ENCODE results near the gene PPP3R1. TPM values are rescaled to one million over a fixed set of nuclear protein-coding genes. Genes with fewer than 3 reads are reported as not detected.

The PPP3R1 gene
- total and polyA plus RNA-seq, 2 of the 4 experiments (the other 2 are of a cell fraction), result 9.1 to 17.3 TPM

GRCh38 chr2:68290901-68291300 is 38.6 kb upstream of the PPP3R1 start:
- Histone ChIP-seq H3K9me1 (ENCODE audit: insufficient read depth, low read length) (peaks cover 3% of the 10 kb centered on the region; the same call in 1 of the 2 replicates), H2AK5ac (ENCODE audit: low read depth, low read length) (no peak overlapping the region), H3K79me1 (ENCODE audit: low read depth in 1 of 2, low read length in 2 of 2) (peaks cover 4% of the 10 kb centered on the region in 2 experiments; a peak in 1 of 4 replicates), H3K27me3 (ENCODE audit: control insufficient read depth, insufficient read depth, low read length) (no peaks in the 10 kb centered on the region), H3K4me2 (ENCODE audit: low read depth, low read length) (no peak overlapping the region), H2BK20ac (ENCODE audit: low read depth, low read length) (no peak overlapping the region), H4K91ac (ENCODE audit: insufficient read depth, low read depth, low read length) (no peak overlapping the region), H3K56ac (ENCODE audit: extremely low read depth, insufficient read depth, low read length) (no peak overlapping the region), H3K18ac (ENCODE audit: low read depth, low read length) (no peak overlapping the region), H4K8ac (ENCODE audit: low read depth in 2 of 2, low read length in 2 of 2) (no peak overlapping the region), H3K9me3 (ENCODE audit: control insufficient read depth, insufficient read depth, low read length) (no peaks in the 10 kb centered on the region), H3K27ac (ENCODE audit: insufficient read depth, low read length) (no peak overlapping the region), H3K23ac (ENCODE audit: low read depth, low read length) (no peak overlapping the region), H4K20me1 (ENCODE audit: insufficient read depth, low read length) (no peaks in the 10 kb centered on the region), H3K14ac (replicated peaks; ENCODE audit: low read depth, low read length) (no peak overlapping the region), H2BK120ac (ENCODE audit: low read depth, low read length) (no peak overlapping the region), H3K9ac (ENCODE audit: low read depth, low read length) (no peak overlapping the region), H3K4me1 (ENCODE audit: control insufficient read depth, insufficient read depth, low read length) (no peaks in the 10 kb centered on the region; the same call in 1 of the 2 replicates), H3K36me3 (ENCODE audit: control insufficient read depth, insufficient read depth, low read length) (no peaks in the 10 kb centered on the region), H2AK9ac (replicated peaks; ENCODE audit: low read depth, low read length, poor library complexity) (no peak overlapping the region), H2BK5ac (ENCODE audit: low read depth, low read length, poor library complexity, severe bottlenecking) (no peak overlapping the region), H2AFZ (replicated peaks; ENCODE audit: low read length, poor library complexity) (no peak overlapping the region), H2BK15ac (ENCODE audit: low read depth, low read length) (no peak overlapping the region), H3K4ac (ENCODE audit: low read depth, low read length) (no peak overlapping the region), H3K4me3 (ENCODE audit: insufficient read depth, low read depth, low read length) (no peak overlapping the region), H4K5ac (ENCODE audit: low read depth, low read length) (no peak overlapping the region)
- CTCF ChIA-PET, result interaction anchor here (0.7 to 1.0 kb wide), 2 partner anchors 11 to 663 kb away, joined by 3 to 4 read pairs; no protein-coding TSS in a partner anchor
- DNase-seq, result no peak
- no TSS peak for BruUV-seq (replicated peaks)
- POLR2A ChIA-PET (ENCODE audit: unreplicated experiment), result no interaction called here
- TF ChIP-seq ELK1 (IDR thresholded peaks at IDR 0.05; ENCODE audit: borderline replicate concordance, low read depth, low read length), result no peak
- no peak for TF ChIP-seq RAD21 (IDR thresholded peaks at IDR 0.05; ENCODE audit: low read length)
- no peak for TF ChIP-seq CTCF (conservative IDR thresholded peaks at IDR 0.05; ENCODE audit: low read depth, low read length)
- no peak for TF ChIP-seq BHLHE40 (IDR thresholded peaks at IDR 0.05; ENCODE audit: low read depth, low read length)
- no peak for TF ChIP-seq FOS (IDR thresholded peaks at IDR 0.05; ENCODE audit: low read depth, low read length)
- no peak for TF ChIP-seq RFX5 (IDR thresholded peaks at IDR 0.05; ENCODE audit: low read depth, low read length)
- no peak for TF ChIP-seq NFE2L2 (IDR thresholded peaks at IDR 0.05; ENCODE audit: low read depth, low read length)
- no peak for TF ChIP-seq USF2 (IDR thresholded peaks at IDR 0.05; ENCODE audit: low read depth, low read length)
- TF ChIP-seq CEBPB (IDR thresholded peaks at IDR 0.05; ENCODE audit: low read depth, low read length), result no peak
- TF ChIP-seq SMC3 (IDR thresholded peaks at IDR 0.05; ENCODE audit: low read depth, low read length), result no peak
- TF ChIP-seq POLR2A (IDR thresholded peaks at IDR 0.05; ENCODE audit: low read depth, low read length), result no peak
- TF ChIP-seq MAZ (IDR thresholded peaks at IDR 0.05; ENCODE audit: borderline replicate concordance, low read depth, low read length), result no peak
- no CpG with 5 or more reads among the region's 5 CpGs for WGBS, 2 experiments (ENCODE audit: extremely low coverage in 2 of 2, insufficient read length in 1 of 2)
- no peak for ATAC-seq (ENCODE audit: low read depth)
- intact Hi-C loops (cut with micrococcal nuclease), result no loop called here
- in situ Hi-C loops (cut with MboI; ENCODE audit: low sequenced_read_pairs), result loop anchor here (10.0 kb wide), 1 partner anchor 154 kb away; no protein-coding TSS in a partner anchor
- dilution Hi-C loops (cut with HindIII; ENCODE audit: low sequenced_read_pairs, unreplicated experiment), result no loop called here
